Fibroblast of peridontal ligament (primary cell): ENCODE results near the gene TMEM213.

Experiments used
- DNase-seq: peaks from one replicate; pipeline ENCODE4 v3.0.0-alpha.2; 2010; ENCODE audit errors: extremely low read depth

Gene TMEM213

GRCh38 chr7:138875794-138876193 lies 78.0 kb downstream of the TMEM213 start:
- peak; percentile 29 for DNase-seq

GRCh38 chr7:138876326-138876725 lies 78.5 kb downstream of the TMEM213 start:
- no peak for DNase-seq

- no peak for DNase-seq
These were observed 80.3 kb downstream of the TMEM213 start for GRCh38 chr7:138878051-138878450.

GRCh38 chr7:138878856-138879255 lies 81.1 kb downstream of the TMEM213 start:
- no peak for DNase-seq

GRCh38 chr7:138879356-138879755 lies 81.6 kb downstream of the TMEM213 start:
- DNase-seq: no peak

- DNase-seq: peak; percentile 28
These were observed 83.2 kb downstream of the TMEM213 start for GRCh38 chr7:138880881-138881578.

- no peak for DNase-seq
These were observed 83.9 kb downstream of the TMEM213 start for GRCh38 chr7:138881579-138882188.

- DNase-seq: no peak
These were observed 84.5 kb downstream of the TMEM213 start for GRCh38 chr7:138882249-138882648.

GRCh38 chr7:138885383-138886147 lies 87.8 kb downstream of the TMEM213 start:
- no peak for DNase-seq

GRCh38 chr7:138886501-138886917 lies 88.7 kb downstream of the TMEM213 start:
- peak; percentile 89 for DNase-seq

- DNase-seq: no peak
These were observed 89.4 kb downstream of the TMEM213 start for GRCh38 chr7:138887085-138887710.
